ENCODE results near the gene GPR107. TPM values are rescaled to one million over a fixed set of nuclear protein-coding genes. Genes with fewer than 3 reads are reported as not detected.

The GPR107 gene
- total RNA-seq, 1 donor from 2014 or later = 29.4 TPM

DNA sequence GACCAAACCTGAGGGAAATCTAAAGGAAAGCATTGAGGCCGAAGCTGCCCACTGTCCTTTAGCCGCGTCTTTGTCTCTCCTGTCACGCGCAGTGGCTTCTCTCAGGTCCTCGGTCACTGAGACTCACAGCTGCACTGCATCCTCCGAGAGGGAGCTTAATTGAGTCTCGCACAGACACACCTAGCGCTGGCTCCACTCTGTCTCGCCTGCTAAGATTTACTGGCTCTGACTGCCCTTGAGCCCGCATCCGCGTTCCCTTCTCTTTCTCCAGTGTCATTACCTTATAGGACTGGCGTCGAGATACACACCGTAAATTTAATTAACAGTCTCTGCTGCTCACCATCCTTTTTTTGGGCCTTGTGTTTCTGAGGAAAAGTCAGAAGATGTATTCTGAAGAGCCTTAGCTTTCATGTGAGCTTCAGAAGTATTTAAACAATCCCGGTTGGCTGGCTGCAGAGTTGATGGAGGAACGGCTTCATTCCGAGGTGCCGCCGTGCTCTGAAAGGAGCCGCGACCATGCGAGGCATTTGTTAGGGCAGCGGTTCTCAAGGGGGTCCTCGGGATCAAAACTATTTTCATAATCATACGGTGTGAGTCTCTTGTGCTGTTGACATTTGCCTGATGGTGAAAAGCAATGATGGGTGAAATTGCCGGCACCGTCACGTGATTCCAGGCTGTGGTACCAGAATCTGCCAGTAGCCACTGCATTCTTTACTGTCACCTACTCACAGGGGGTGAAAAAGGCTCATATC, 58.3 kb downstream of the GPR107 start:
- TF ChIP-seq CTCF (IDR thresholded peaks at IDR 0.05; ENCODE audit: insufficient read depth, low read length, poor library complexity, severe bottlenecking) = no peak
- no peaks in the 10 kb centered on the region for H3K27me3 ChIP-seq (ENCODE audit: control insufficient read depth, insufficient read depth, low read length)
- no peak overlapping the region for H3K4me3 ChIP-seq (ENCODE audit: low read depth, low read length)
- no peaks in the 10 kb centered on the region for H3K36me3 ChIP-seq (ENCODE audit: control insufficient read depth, insufficient read depth, low read length)
- DNase-seq (ENCODE audit: low read depth) = no peak

GRCh38 chr9:130112538-130113151, 58.9 kb downstream of the GPR107 start:
- no peak for DNase-seq (ENCODE audit: low read depth)
- H3K4me3 ChIP-seq (ENCODE audit: low read depth, low read length) = no peak overlapping the region
- H3K27me3 ChIP-seq (ENCODE audit: control insufficient read depth, insufficient read depth, low read length) = no peaks in the 10 kb centered on the region
- TF ChIP-seq CTCF (IDR thresholded peaks at IDR 0.05; ENCODE audit: insufficient read depth, low read length, poor library complexity, severe bottlenecking) = no peak
- no peaks in the 10 kb centered on the region for H3K36me3 ChIP-seq (ENCODE audit: control insufficient read depth, insufficient read depth, low read length)

GRCh38 chr9:130114741-130115140, 61.0 kb downstream of the GPR107 start:
- no peaks in the 10 kb centered on the region for H3K27me3 ChIP-seq (ENCODE audit: control insufficient read depth, insufficient read depth, low read length)
- no peak for TF ChIP-seq CTCF (IDR thresholded peaks at IDR 0.05; ENCODE audit: insufficient read depth, low read length, poor library complexity, severe bottlenecking)
- no peak for DNase-seq (ENCODE audit: low read depth)

DNA sequence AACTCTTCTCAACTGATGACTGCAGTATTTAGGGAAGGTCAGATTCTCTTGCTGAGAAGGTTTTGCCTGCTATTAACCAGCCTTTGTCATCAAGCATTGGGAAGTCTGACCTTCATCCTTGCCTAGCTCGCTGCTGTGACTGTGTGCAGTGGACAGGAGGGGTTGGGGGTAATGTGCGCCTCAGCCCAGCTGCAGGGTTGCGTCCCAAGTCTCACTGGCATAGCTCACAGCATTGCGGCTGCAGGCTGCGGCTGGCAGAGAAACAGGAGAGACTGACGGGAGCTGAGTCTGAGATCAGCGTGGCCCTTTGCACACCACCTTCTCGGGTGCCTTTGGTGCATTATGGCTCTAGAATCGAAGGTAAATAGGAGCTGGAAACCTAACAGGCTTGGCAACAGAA, 62.6 kb downstream of the GPR107 start:
- Histone ChIP-seq H3K4me3 (ENCODE audit: low read depth, low read length) (no peak overlapping the region), H3K27me3 (ENCODE audit: control insufficient read depth, insufficient read depth, low read length) (no peaks in the 10 kb centered on the region), H3K36me3 (ENCODE audit: control insufficient read depth, insufficient read depth, low read length) (no peaks in the 10 kb centered on the region)
- DNase-seq (ENCODE audit: low read depth) = no peak
- no peak for TF ChIP-seq CTCF (IDR thresholded peaks at IDR 0.05; ENCODE audit: insufficient read depth, low read length, poor library complexity, severe bottlenecking)

More at GRCh38 chr9:130114741-130115140, 61.0 kb downstream of the GPR107 start:
- H3K4me3 ChIP-seq (ENCODE audit: low read depth, low read length) = no peak overlapping the region
- H3K36me3 ChIP-seq (ENCODE audit: control insufficient read depth, insufficient read depth, low read length) = no peaks in the 10 kb centered on the region

DNA sequence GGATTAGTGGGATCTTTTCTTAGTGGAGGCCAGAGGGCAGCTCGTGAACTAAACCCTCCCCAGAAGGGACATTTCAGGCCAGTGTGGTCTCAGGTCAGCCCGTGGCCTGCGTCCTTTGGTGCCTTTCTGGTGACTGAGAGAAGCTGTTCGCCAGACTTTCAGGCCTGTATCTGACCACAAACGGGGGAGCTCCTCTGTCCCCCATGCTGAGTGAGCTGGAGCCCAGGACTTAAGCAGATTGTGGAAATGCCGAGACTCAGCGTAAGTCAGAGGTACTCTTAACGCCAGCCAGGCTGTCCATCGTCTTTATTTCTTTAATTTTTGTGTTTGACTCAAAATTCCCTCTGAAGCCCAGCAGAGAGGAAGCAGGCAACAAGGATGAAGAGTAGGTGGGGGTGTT, 63.7 kb downstream of the GPR107 start:
- no peaks in the 10 kb centered on the region for H3K27me3 ChIP-seq (ENCODE audit: control insufficient read depth, insufficient read depth, low read length)
- H3K36me3 ChIP-seq (ENCODE audit: control insufficient read depth, insufficient read depth, low read length) = no peaks in the 10 kb centered on the region
- TF ChIP-seq CTCF (IDR thresholded peaks at IDR 0.05; ENCODE audit: insufficient read depth, low read length, poor library complexity, severe bottlenecking) = no peak
- no peak for DNase-seq (ENCODE audit: low read depth)
- no peak overlapping the region for H3K4me3 ChIP-seq (ENCODE audit: low read depth, low read length)

Measured in kidney epithelial cell (primary cell).